ENCODE measurements around the gene DOK3.

DOK3 gene

GRCh38 chr5:177510567-177511053, 984 bp upstream of the DOK3 start:
- Histone ChIP-seq H3K36me3 (peaks cover 6% of the 10 kb centered on the region), H3K9me3 (ENCODE audit: severe bottlenecking) (no peaks in the 10 kb centered on the region), H3K27me3 (ENCODE audit: insufficient read depth, low read depth, severe bottlenecking) (no peaks in the 10 kb centered on the region), H3K4me3 (ENCODE audit: low read depth, low read length) (no peak overlapping the region), H3K27ac (no peak overlapping the region)
- no peak for DNase-seq
- TF ChIP-seq CTCF (IDR thresholded peaks at IDR 0.05; ENCODE audit: low read depth, low read length): no peak

- no peak overlapping the region for H3K4me3 ChIP-seq (ENCODE audit: low read depth, low read length)
- DNase-seq: no peak
- H3K9me3 ChIP-seq (ENCODE audit: severe bottlenecking): no peaks in the 10 kb centered on the region
- H3K27me3 ChIP-seq (ENCODE audit: insufficient read depth, low read depth, severe bottlenecking): no peaks in the 10 kb centered on the region
- H3K36me3 ChIP-seq: peaks cover 2% of the 10 kb centered on the region; the same call in 1 of the 2 replicates
- peak overlapping the region; percentile 51; the same call in 1 of the 2 replicates for H3K27ac ChIP-seq
- TF ChIP-seq CTCF (IDR thresholded peaks at IDR 0.05; ENCODE audit: low read depth, low read length): no peak
Observed at GRCh38 chr5:177509991-177510566, 453 bp upstream of the DOK3 start.

- Histone ChIP-seq H3K36me3 (peaks cover 2% of the 10 kb centered on the region; the same call in 1 of the 2 replicates), H3K4me3 (ENCODE audit: low read depth, low read length) (no peak overlapping the region), H3K27me3 (ENCODE audit: insufficient read depth, low read depth, severe bottlenecking) (no peaks in the 10 kb centered on the region), H3K9me3 (ENCODE audit: severe bottlenecking) (no peaks in the 10 kb centered on the region), H3K27ac (no peak overlapping the region)
- TF ChIP-seq CTCF (IDR thresholded peaks at IDR 0.05; ENCODE audit: low read depth, low read length): no peak
- DNase-seq: no peak
Observed at GRCh38 chr5:177508837-177509236, 789 bp downstream of the DOK3 start.

GRCh38 chr5:177508221-177508611, 1.4 kb downstream of the DOK3 start:
- H3K36me3 ChIP-seq: peaks cover 2% of the 10 kb centered on the region; the same call in 1 of the 2 replicates
- no peaks in the 10 kb centered on the region for H3K27me3 ChIP-seq (ENCODE audit: insufficient read depth, low read depth, severe bottlenecking)
- no peak overlapping the region for H3K27ac ChIP-seq
- H3K4me3 ChIP-seq (ENCODE audit: low read depth, low read length): no peak overlapping the region
- no peak for DNase-seq
- no peaks in the 10 kb centered on the region for H3K9me3 ChIP-seq (ENCODE audit: severe bottlenecking)
- TF ChIP-seq CTCF (IDR thresholded peaks at IDR 0.05; ENCODE audit: low read depth, low read length): no peak

GRCh38 chr5:177507596-177508220, 1.9 kb downstream of the DOK3 start:
- H3K9me3 ChIP-seq (ENCODE audit: severe bottlenecking): no peaks in the 10 kb centered on the region
- no peak for DNase-seq
- H3K27ac ChIP-seq: no peak overlapping the region
- peaks cover 2% of the 10 kb centered on the region; the same call in 1 of the 2 replicates for H3K36me3 ChIP-seq
- no peaks in the 10 kb centered on the region for H3K27me3 ChIP-seq (ENCODE audit: insufficient read depth, low read depth, severe bottlenecking)
- no peak overlapping the region for H3K4me3 ChIP-seq (ENCODE audit: low read depth, low read length)
- TF ChIP-seq CTCF (IDR thresholded peaks at IDR 0.05; ENCODE audit: low read depth, low read length): no peak

Measured in WERI-Rb-1 (cell line).